HEK293T (cell line): ENCODE data around the gene PRPSAP1.

Experiments
- CTCF ChIA-PET: fragments of 350-600 bp; formaldehyde crosslinking; extraction: SDS; loops from one replicate; lab custom pipeline; 2021; ENCODE audit warnings: antibody characterized with exemption, inconsistent platforms; lab: Yijun Ruan, JAX
- POLR2A ChIA-PET: fragments of 350-600 bp; formaldehyde crosslinking; extraction: SDS; loops from one replicate; lab custom pipeline; 2020; ENCODE audit warnings: antibody characterized with exemption, inconsistent platforms; lab: Yijun Ruan, JAX
- DNase-seq: peaks from one replicate; pipeline ENCODE4 v3.0.0; 2012; ENCODE audit warnings: mixed read lengths; ENCODE audit errors: extremely low spot score
- ARNT ChIP-seq: fragments of 450-650 bp; IDR thresholded peaks from 2 replicates; pipeline ENCODE4 v1.6.1; 2017; ENCODE audit warnings: mild to moderate bottlenecking
- BHLHE40 ChIP-seq: fragments of 450-650 bp; IDR thresholded peaks from 2 replicates; pipeline ENCODE4 v1.6.1; 2016; ENCODE audit warnings: mild to moderate bottlenecking, moderate library complexity, borderline replicate concordance
- CTBP1 ChIP-seq: fragments of 450-650 bp; IDR thresholded peaks from 2 replicates; pipeline ENCODE4 v1.6.1; 2016; ENCODE audit warnings: borderline replicate concordance
- ELF4 ChIP-seq: fragments of 450-650 bp; IDR thresholded peaks from 2 replicates; pipeline ENCODE4 v1.6.1; 2017; ENCODE audit warnings: antibody characterized with exemption
- FOXA1 ChIP-seq: fragments of 450-650 bp; IDR thresholded peaks from 2 replicates; pipeline ENCODE4 v1.6.1; 2016; ENCODE audit warnings: mild to moderate bottlenecking
- FOXK2 ChIP-seq: fragments of 450-650 bp; IDR thresholded peaks from 2 replicates; pipeline ENCODE4 v1.6.1; 2016; ENCODE audit warnings: mild to moderate bottlenecking
- FOXM1 ChIP-seq: fragments of 450-650 bp; IDR thresholded peaks from 2 replicates; pipeline ENCODE4 v1.6.1; 2017; ENCODE audit warnings: mild to moderate bottlenecking, borderline replicate concordance
- HDGF ChIP-seq: fragments of 450-650 bp; IDR thresholded peaks from 2 replicates; pipeline ENCODE4 v1.6.1; 2017; ENCODE audit warnings: antibody characterized with exemption, borderline replicate concordance
- L3MBTL2 ChIP-seq: fragments of 450-650 bp; conservative IDR thresholded peaks from 2 replicates; pipeline ENCODE4 v1.6.1; 2016; ENCODE audit warnings: mild to moderate bottlenecking
- LEF1 ChIP-seq: fragments of 450-650 bp; IDR thresholded peaks from 2 replicates; pipeline ENCODE4 v1.6.1; 2017; ENCODE audit warnings: mild to moderate bottlenecking, borderline replicate concordance
- NFRKB ChIP-seq: fragments of 450-650 bp; IDR thresholded peaks from 2 replicates; pipeline ENCODE4 v1.6.1; 2016; ENCODE audit warnings: mild to moderate bottlenecking, moderate library complexity
- PKNOX1 ChIP-seq: fragments of 450-650 bp; IDR thresholded peaks from 2 replicates; pipeline ENCODE4 v1.6.1; 2016
- SP1 ChIP-seq: fragments of 450-650 bp; IDR thresholded peaks from 2 replicates; pipeline ENCODE4 v1.6.1; 2017
- SUZ12 ChIP-seq: fragments of 450-650 bp; IDR thresholded peaks from 2 replicates; pipeline ENCODE4 v1.6.1; 2016; ENCODE audit warnings: mild to moderate bottlenecking
- TARDBP ChIP-seq: fragments of 450-650 bp; IDR thresholded peaks from 2 replicates; pipeline ENCODE4 v1.6.1; 2016
- ZNF384 ChIP-seq: fragments of 450-650 bp; IDR thresholded peaks from 2 replicates; pipeline ENCODE4 v1.6.1; 2016

PRPSAP1 gene

GRCh38 chr17:76278268-76278908 is 75.3 kb downstream of the PRPSAP1 start:
- TF ChIP-seq ZNF384 (no peak), ELF4 (no peak), PKNOX1 (no peak), SUZ12 (no peak), NFRKB (no peak), BHLHE40 (no peak), SP1 (no peak), L3MBTL2 (no peak), FOXA1 (no peak), HDGF (no peak), TARDBP (no peak), LEF1 (no peak), ARNT (no peak), CTBP1 (no peak), FOXM1 (no peak), FOXK2 (no peak)
- no peak for DNase-seq
- CTCF ChIA-PET: interaction anchor here (1.6 to 2.6 kb wide), 6 partner anchors 15 to 158 kb away, joined by 3 to 26 read pairs (median 14); no protein-coding TSS in a partner anchor
- POLR2A ChIA-PET: interaction anchor here (1.2 to 3.7 kb wide), 3 partner anchors 11 to 175 kb away, joined by 4 to 14 read pairs (median 7); partner anchors contain the start of genes EXOC7 and UBALD2

- POLR2A ChIA-PET: interaction anchor here (1.2 to 3.7 kb wide), 2 partner anchors 10 to 174 kb away, joined by 4 to 14 read pairs; partner anchors contain the start of gene EXOC7
- no peak for DNase-seq
- TF ChIP-seq TARDBP (0 out of 2 replicates have a peak, but pooled peaks have one; percentile 26), LEF1 (no peak)
- CTCF ChIA-PET: interaction anchor here (2.0 to 2.4 kb wide), 2 partner anchors 152 to 156 kb away, joined by 17 to 26 read pairs; no protein-coding TSS in a partner anchor
Observed at GRCh38 chr17:76277300-76278267, 76.1 kb downstream of the PRPSAP1 start.

DNA sequence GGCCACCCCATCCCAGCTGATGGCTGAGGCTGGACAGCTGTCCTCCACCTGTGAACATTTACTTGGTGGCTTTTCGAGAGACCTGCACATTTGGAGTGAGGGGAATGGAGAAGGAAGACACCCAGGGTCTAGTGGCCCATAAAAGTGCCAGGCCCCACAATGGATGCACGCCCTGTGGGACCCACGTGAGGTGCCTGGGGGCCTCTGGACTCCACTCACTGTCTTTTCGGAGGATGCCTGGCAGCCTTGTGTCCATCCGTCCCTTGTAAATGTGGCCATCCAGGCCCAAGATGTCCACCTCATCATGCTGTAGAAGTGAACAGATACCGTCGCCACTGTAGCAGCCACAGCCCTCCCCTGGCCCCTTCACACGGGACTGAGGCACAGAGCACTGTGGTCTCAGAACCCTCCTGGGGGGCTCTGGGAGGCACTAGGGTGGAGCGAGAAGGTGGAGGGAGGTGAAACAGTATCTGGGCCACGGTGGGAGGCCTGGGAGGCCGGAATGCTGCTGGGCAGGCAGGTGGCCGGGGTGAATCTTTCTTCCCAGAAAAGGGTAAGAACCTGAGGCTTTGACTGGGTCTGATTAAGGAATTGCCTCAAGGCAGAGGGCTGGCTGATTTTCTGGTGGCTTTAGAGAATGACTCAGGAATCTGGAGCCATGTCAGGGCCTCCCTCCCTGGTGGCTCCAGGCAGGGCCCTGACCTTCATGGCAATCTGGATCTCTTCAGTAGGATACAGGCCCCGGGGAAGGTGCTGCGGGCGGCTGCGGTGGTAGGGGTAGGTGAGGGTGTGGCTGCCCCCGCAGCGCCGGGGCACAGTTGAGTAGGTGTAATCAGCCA is 77.0 kb downstream of the PRPSAP1 start:
- POLR2A ChIA-PET: interaction anchor here (4.0 kb wide), 1 partner anchor 12 kb away, joined by 14 read pairs; the partner anchor contains the start of gene UBALD2
- CTCF ChIA-PET: no interaction called here
- TF ChIP-seq HDGF: no peak
- TF ChIP-seq ARNT: no peak
- TF ChIP-seq BHLHE40: no peak
- TF ChIP-seq FOXK2: no peak
- no peak for TF ChIP-seq SUZ12
- no peak for TF ChIP-seq LEF1
- TF ChIP-seq ZNF384: no peak
- no peak for TF ChIP-seq PKNOX1
- TF ChIP-seq CTBP1: no peak
- no peak for TF ChIP-seq NFRKB
- no peak for TF ChIP-seq TARDBP
- TF ChIP-seq SP1: no peak
- TF ChIP-seq L3MBTL2: no peak
- no peak for TF ChIP-seq FOXM1
- TF ChIP-seq ELF4: no peak
- TF ChIP-seq FOXA1: no peak

DNA sequence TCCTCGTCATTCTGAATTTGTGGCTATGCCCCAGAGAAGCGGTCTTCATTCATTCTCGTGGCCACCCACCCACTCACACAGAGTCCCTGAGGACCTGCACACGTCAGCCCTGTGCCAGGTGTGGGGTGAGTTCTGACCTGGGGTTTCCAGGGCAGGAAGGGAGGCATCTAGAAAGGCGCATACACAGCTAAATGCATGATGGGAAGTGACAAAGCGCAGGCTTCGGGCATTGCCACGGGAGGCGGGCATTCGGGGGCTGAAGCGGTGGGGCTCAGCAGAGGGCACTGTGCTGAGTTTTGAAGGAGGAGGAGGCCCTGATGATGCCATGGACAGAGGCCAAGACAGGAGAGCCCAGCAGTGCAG is 77.7 kb downstream of the PRPSAP1 start:
- ChIA-PET POLR2A (interaction anchor here (4.0 kb wide), 1 partner anchor 12 kb away, joined by 14 read pairs; the partner anchor contains the start of gene UBALD2), CTCF (no interaction called here)
- TF ChIP-seq FOXM1 (no peak), SP1 (no peak), LEF1 (no peak), SUZ12 (no peak), NFRKB (no peak), ELF4 (no peak), L3MBTL2 (no peak), ZNF384 (no peak), FOXK2 (no peak), ARNT (no peak), FOXA1 (no peak), BHLHE40 (no peak), HDGF (no peak), CTBP1 (no peak), PKNOX1 (no peak), TARDBP (no peak)
- DNase-seq: no peak

More for the DNA sequence above, 77.0 kb downstream of the PRPSAP1 start:
- no peak for DNase-seq
